MCF 10A (cell line): ENCODE results near the gene KREMEN1. TPM values are rescaled to one million over a fixed set of nuclear protein-coding genes. Genes with fewer than 3 reads are reported as not detected.

ENCODE experiments used
- BruUV-seq: library from RNA; stranded (reverse); fragments of 400-500 nt; replicated peaks from 2 replicates; lab custom pipeline; 2021; lab: Mats Ljungman, UMichigan
- CTCF ChIA-PET: fragments of 300-600 bp; sonication (Branson Sonifier 250); formaldehyde crosslinking; extraction: SDS; loops from one replicate; lab custom pipeline; 2021; ENCODE audit warnings: antibody characterized with exemption, inconsistent platforms; lab: Yijun Ruan, JAX
- POLR2A ChIA-PET: fragments of 300-600, 350-650 bp; sonication (Branson Sonifier 250); formaldehyde crosslinking; extraction: SDS; loops from one replicate; lab custom pipeline; 2020; ENCODE audit warnings: antibody characterized with exemption, inconsistent platforms; lab: Yijun Ruan, JAX
- DNase-seq: peaks from one replicate; pipeline ENCODE4 v3.0.0-alpha.2; 2018; ENCODE audit not compliant: unreplicated experiment
- H3K27ac Mint-ChIP-seq: one replicate; pipeline ENCODE4 v1.8.0; 2022; ENCODE audit warnings: mild to moderate bottlenecking, low read depth, mixed read lengths; ENCODE audit not compliant: unreplicated experiment
- H3K27me3 Mint-ChIP-seq: one replicate; pipeline ENCODE4 v1.8.0; 2022; ENCODE audit warnings: mixed read lengths; ENCODE audit not compliant: insufficient read depth, unreplicated experiment
- H3K36me3 Mint-ChIP-seq: one replicate; pipeline ENCODE4 v1.8.0; 2022; ENCODE audit warnings: mild to moderate bottlenecking, moderate library complexity, mixed read lengths; ENCODE audit not compliant: insufficient read depth, unreplicated experiment
- H3K4me1 Mint-ChIP-seq: one replicate; pipeline ENCODE4 v1.8.0; 2022; ENCODE audit warnings: mixed read lengths; ENCODE audit not compliant: insufficient read depth, unreplicated experiment
- H3K4me3 Mint-ChIP-seq: one replicate; pipeline ENCODE4 v1.8.0; 2022; ENCODE audit warnings: mild to moderate bottlenecking, moderate library complexity, mixed read lengths; ENCODE audit not compliant: unreplicated experiment
- H3K9me3 Mint-ChIP-seq: one replicate; pipeline ENCODE4 v1.8.0; 2022; ENCODE audit warnings: mixed read lengths; ENCODE audit not compliant: unreplicated experiment
- intact Hi-C: fragments of 100-400 bp; cut with micrococcal nuclease; formaldehyde crosslinking; loops from 2 replicates; pipeline ENCODE4 v1.14.1; 2022
- total RNA-seq: library from RNA; stranded (reverse); gene quantifications from 2 replicates; pipeline ENCODE4 v1.2.3, GENCODE V29; 2022
- TF ChIP-seq, protein P1 (sequence below): fragments of 200-600 bp; IDR thresholded peaks from one replicate; pipeline ENCODE4 v1.8.0; 2022; ENCODE audit warnings: antibody characterized with exemption, mild to moderate bottlenecking; ENCODE audit not compliant: unreplicated experiment

The KREMEN1 gene
- total RNA-seq, 1 experiment from 2014 or later, result 3.6 TPM

DNA sequence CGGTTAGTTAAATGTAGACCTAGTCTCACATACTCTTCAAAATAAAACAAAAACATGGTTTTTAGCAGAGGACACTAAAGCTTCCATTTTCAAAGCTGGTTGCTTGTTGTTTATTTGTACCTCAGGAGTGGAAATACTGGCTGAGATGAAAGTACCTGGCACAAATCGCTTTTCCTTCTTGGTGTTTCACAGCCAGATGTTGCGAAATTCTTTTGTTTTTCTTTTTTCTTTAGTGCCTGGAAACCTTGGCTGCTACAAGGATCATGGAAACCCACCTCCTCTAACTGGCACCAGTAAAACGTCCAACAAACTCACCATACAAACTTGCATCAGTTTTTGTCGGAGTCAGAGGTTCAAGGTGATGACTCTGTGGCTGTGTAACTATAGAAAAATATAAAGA lies 48.3 kb downstream of the KREMEN1 start:
- peaks cover 11% of the 10 kb centered on the region for H3K27me3 Mint-ChIP-seq
- H3K9me3 Mint-ChIP-seq, result peaks cover 13% of the 10 kb centered on the region
- CTCF ChIA-PET, result interaction anchor here (0.7 kb wide), 2 partner anchors 15 to 1493 kb away, joined by 3 to 4 read pairs; no protein-coding TSS in a partner anchor
- intact Hi-C loops, result no loop called here
- TF ChIP-seq, protein P1, sequence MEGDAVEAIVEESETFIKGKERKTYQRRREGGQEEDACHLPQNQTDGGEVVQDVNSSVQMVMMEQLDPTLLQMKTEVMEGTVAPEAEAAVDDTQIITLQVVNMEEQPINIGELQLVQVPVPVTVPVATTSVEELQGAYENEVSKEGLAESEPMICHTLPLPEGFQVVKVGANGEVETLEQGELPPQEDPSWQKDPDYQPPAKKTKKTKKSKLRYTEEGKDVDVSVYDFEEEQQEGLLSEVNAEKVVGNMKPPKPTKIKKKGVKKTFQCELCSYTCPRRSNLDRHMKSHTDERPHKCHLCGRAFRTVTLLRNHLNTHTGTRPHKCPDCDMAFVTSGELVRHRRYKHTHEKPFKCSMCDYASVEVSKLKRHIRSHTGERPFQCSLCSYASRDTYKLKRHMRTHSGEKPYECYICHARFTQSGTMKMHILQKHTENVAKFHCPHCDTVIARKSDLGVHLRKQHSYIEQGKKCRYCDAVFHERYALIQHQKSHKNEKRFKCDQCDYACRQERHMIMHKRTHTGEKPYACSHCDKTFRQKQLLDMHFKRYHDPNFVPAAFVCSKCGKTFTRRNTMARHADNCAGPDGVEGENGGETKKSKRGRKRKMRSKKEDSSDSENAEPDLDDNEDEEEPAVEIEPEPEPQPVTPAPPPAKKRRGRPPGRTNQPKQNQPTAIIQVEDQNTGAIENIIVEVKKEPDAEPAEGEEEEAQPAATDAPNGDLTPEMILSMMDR, result no peak
- peak overlapping the region; percentile 67 for H3K27ac Mint-ChIP-seq
- H3K4me1 Mint-ChIP-seq, result peaks cover 12% of the 10 kb centered on the region
- POLR2A ChIA-PET, result interaction anchor here (0.5 to 1.0 kb wide), 3 partner anchors 19 to 49 kb away, joined by 3 to 4 read pairs (median 3); no protein-coding TSS in a partner anchor
- no TSS peak for BruUV-seq
- peaks cover 3% of the 10 kb centered on the region for H3K36me3 Mint-ChIP-seq
- no peak overlapping the region for H3K4me3 Mint-ChIP-seq
- DNase-seq, result peak; percentile 60

DNA sequence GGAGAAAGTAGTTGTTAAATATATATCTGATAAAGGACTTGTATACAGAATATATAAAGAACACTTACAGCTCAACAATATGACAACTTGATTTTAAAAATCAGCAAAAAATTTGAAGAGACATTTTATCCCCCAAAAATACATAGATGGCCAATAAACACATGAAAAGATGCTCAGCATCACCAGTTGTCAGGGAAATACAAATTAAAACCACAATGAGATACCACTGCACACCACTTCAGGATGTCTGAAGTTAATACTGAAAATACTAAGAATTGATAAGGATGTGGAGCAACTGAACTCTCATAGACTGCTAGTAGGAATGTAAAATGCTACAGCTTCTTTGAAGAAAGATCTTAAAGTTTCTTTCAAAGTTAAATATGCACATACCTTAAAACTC lies 49.2 kb downstream of the KREMEN1 start:
- intact Hi-C loops, result no loop called here
- Mint-ChIP-seq H3K4me3 (no peak overlapping the region), H3K36me3 (no peaks in the 10 kb centered on the region), H3K27ac (no peak overlapping the region), H3K4me1 (peaks cover 12% of the 10 kb centered on the region), H3K9me3 (peaks cover 13% of the 10 kb centered on the region), H3K27me3 (peaks cover 11% of the 10 kb centered on the region)
- TF ChIP-seq, protein P1, result no peak
- no peak for DNase-seq
- POLR2A ChIA-PET, result no interaction called here
- CTCF ChIA-PET, result interaction anchor here (0.7 kb wide), 1 partner anchor 14 kb away, joined by 3 read pairs; no protein-coding TSS in a partner anchor
- no TSS peak for BruUV-seq

DNA sequence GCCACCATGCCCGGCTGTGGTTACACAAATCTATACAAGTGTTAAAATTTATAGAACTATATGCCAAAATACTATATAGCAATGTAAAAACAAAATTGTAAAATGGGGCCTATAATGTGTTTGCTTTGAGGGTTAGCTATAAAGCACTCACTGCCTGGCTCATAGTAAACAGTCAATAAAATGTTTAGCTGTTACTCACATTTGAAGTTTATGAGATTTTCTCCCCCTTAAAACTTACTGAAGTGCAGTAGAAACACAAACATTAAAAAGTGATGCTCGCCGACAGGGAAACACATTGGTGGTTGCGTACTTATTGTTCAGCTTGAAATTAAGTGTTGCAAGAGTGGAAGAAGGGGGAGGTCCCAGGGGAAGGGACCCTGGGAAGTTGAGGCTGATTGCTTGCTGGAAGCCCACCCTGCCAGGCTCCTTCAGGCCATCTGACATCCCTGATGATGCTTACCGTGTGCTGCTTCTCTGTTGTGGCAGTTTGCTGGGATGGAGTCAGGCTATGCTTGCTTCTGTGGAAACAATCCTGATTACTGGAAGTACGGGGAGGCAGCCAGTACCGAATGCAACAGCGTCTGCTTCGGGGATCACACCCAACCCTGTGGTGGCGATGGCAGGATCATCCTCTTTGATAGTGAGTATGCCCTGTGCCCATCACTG lies 52.1 kb downstream of the KREMEN1 start:
- peaks cover 4% of the 10 kb centered on the region for H3K27me3 Mint-ChIP-seq
- no peak overlapping the region for H3K4me3 Mint-ChIP-seq
- no peak overlapping the region for H3K27ac Mint-ChIP-seq
- intact Hi-C loops, result no loop called here
- H3K36me3 Mint-ChIP-seq, result no peaks in the 10 kb centered on the region
- ChIA-PET POLR2A (no interaction called here), CTCF (interaction anchor here (1.2 kb wide), 1 partner anchor 249 kb away, joined by 3 read pairs; no protein-coding TSS in a partner anchor)
- H3K9me3 Mint-ChIP-seq, result peaks cover 7% of the 10 kb centered on the region
- H3K4me1 Mint-ChIP-seq, result peaks cover 1% of the 10 kb centered on the region
- TF ChIP-seq, protein P1, result no peak
- DNase-seq, result no peak
- BruUV-seq, result no TSS peak

DNA sequence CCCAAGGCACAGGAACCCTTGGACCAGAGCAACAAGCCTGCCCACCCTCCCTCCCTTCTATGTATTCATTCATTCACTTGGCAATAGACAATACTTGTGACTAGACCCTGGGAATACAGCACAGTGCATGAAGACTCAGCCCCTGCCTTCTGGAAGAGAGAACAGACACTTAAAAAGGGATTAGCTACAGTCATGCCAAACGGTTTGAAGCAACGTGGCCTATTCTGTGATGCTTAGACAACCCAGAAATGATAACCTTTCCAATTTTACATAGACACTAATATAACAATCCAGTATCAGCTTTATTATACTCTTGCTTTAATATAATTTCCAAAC lies 52.6 kb downstream of the KREMEN1 start:
- CTCF ChIA-PET, result interaction anchor here (1.2 kb wide), 1 partner anchor 249 kb away, joined by 3 read pairs; no protein-coding TSS in a partner anchor
- no TSS peak for BruUV-seq
- POLR2A ChIA-PET, result no interaction called here
- no peak for DNase-seq
- no peak overlapping the region for H3K27ac Mint-ChIP-seq
- H3K36me3 Mint-ChIP-seq, result no peaks in the 10 kb centered on the region
- TF ChIP-seq, protein P1, result no peak
- intact Hi-C loops, result no loop called here
- peaks cover 4% of the 10 kb centered on the region for H3K9me3 Mint-ChIP-seq
- H3K4me1 Mint-ChIP-seq, result no peaks in the 10 kb centered on the region
- no peak overlapping the region for H3K4me3 Mint-ChIP-seq
- H3K27me3 Mint-ChIP-seq, result no peaks in the 10 kb centered on the region
